Upper lobe of left lung (tissue), 4 donors: ENCODE results near the gene IFI27.

Experiments
- EP300 ChIP-seq, 4 donors: sonication (generic); formaldehyde crosslinking; IDR thresholded peaks; one replicate each; pipeline ENCODE4 v1.5.1; 2017; ENCODE audit warnings: antibody characterized with exemption in 4 of 4, control low read depth in 2 of 4
- POLR2A ChIP-seq, 4 donors: fragments of 450-650 bp; IDR thresholded peaks; one replicate each; pipeline ENCODE4 v1.5.1; 2016 to 2017; ENCODE audit warnings: antibody characterized with exemption in 4 of 4, mild to moderate bottlenecking in 2 of 4
- POLR2AphosphoS5 ChIP-seq, 2 donors: sonication (generic); formaldehyde crosslinking; IDR thresholded peaks; one replicate each; pipeline ENCODE4 v1.5.1; 2017; ENCODE audit warnings: antibody characterized with exemption in 2 of 2
- TF ChIP-seq, protein P1 (sequence below), 6 experiments: fragments of 450-650 bp in 4 of 6; fragments of 200-600 bp in 2 of 6; sonication (generic) in 2 of 6; IDR thresholded peaks; one replicate each; pipeline ENCODE4 v1.5.1; 2016 to 2019; ENCODE audit warnings: antibody characterized with exemption in 6 of 6

DNA sequence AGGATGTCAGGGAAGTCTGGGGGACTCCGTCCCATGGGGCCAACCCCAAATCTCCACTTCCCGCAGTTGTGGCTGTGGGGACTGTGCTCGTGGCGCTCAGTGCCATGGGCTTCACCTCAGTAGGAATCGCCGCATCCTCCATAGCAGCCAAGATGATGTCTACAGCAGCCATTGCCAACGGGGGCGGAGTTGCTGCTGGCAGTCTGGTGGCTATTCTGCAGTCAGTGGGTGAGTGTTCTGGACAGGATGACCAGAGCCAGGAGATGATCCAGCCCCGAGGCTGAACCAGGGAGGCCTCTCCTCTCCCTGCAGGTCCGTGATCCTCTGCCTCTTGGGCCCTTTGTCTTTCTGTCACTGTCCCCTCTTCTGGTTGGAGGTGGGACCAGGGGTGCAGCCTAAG lies 8.8 kb upstream of the IFI27 start:
- no peak for TF ChIP-seq POLR2A (IDR thresholded peaks at IDR 0.05)
- TF ChIP-seq, protein P1, sequence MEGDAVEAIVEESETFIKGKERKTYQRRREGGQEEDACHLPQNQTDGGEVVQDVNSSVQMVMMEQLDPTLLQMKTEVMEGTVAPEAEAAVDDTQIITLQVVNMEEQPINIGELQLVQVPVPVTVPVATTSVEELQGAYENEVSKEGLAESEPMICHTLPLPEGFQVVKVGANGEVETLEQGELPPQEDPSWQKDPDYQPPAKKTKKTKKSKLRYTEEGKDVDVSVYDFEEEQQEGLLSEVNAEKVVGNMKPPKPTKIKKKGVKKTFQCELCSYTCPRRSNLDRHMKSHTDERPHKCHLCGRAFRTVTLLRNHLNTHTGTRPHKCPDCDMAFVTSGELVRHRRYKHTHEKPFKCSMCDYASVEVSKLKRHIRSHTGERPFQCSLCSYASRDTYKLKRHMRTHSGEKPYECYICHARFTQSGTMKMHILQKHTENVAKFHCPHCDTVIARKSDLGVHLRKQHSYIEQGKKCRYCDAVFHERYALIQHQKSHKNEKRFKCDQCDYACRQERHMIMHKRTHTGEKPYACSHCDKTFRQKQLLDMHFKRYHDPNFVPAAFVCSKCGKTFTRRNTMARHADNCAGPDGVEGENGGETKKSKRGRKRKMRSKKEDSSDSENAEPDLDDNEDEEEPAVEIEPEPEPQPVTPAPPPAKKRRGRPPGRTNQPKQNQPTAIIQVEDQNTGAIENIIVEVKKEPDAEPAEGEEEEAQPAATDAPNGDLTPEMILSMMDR (IDR thresholded peaks at IDR 0.05), result no peak
- TF ChIP-seq EP300 (IDR thresholded peaks at IDR 0.05), result no peak
- TF ChIP-seq POLR2AphosphoS5 (IDR thresholded peaks at IDR 0.05), result no peak
